ENCODE measurements around the gene GOLGA8M.
"Not testable (repeated sequence)": the region's sequence is repeated elsewhere in the genome, so short reads cannot be mapped to it uniquely, and the experiment has no call there.

GOLGA8M gene

GRCh38 chr15:28694006-28694751, 18.0 kb downstream of the GOLGA8M start:
- 96% methylated on average over 17 of the region's 26 CpGs for WGBS (ENCODE audit: insufficient coverage)

GRCh38 chr15:28693021-28693420, 19.2 kb downstream of the GOLGA8M start:
- DNase-seq; H3K9me3 ChIP-seq (ENCODE audit: control extremely low read depth in 1 of 5, control insufficient read depth in 4 of 5, insufficient read depth in 2 of 5, low read depth in 1 of 5, low read length in 4 of 5); H3K27ac ChIP-seq (ENCODE audit: insufficient read depth in 1 of 2, low read depth in 1 of 2, low read length in 2 of 2, poor library complexity in 1 of 2, severe bottlenecking in 2 of 2); H3K4me3 ChIP-seq (ENCODE audit: control insufficient read depth in 1 of 7, extremely low read depth in 1 of 7, insufficient read depth in 4 of 7, low read depth in 2 of 7, low read length in 6 of 7); H3K36me3 ChIP-seq (ENCODE audit: control insufficient read depth in 4 of 4, insufficient read depth in 4 of 4, low read length in 3 of 4); CTCF ChIA-PET; H3K4me1 ChIP-seq (ENCODE audit: control extremely low read depth in 1 of 4, control insufficient read depth in 4 of 4, insufficient read depth in 4 of 4, low read length in 3 of 4); H3K27me3 ChIP-seq (replicated peaks in 2 of 5; ENCODE audit: control insufficient read depth in 4 of 5, insufficient read depth in 5 of 5, low read length in 4 of 5); POLR2A ChIA-PET: not testable (repeated sequence)
- WGBS (ENCODE audit: insufficient coverage), result 100% methylated on average over 7 of the region's 14 CpGs

More at GRCh38 chr15:28694006-28694751, 18.0 kb downstream of the GOLGA8M start:
- H3K36me3 ChIP-seq (ENCODE audit: control insufficient read depth in 4 of 4, insufficient read depth in 4 of 4, low read length in 3 of 4); CTCF ChIA-PET; DNase-seq; H3K27ac ChIP-seq (ENCODE audit: insufficient read depth in 1 of 2, low read depth in 1 of 2, low read length in 2 of 2, poor library complexity in 1 of 2, severe bottlenecking in 2 of 2); H3K4me1 ChIP-seq (ENCODE audit: control extremely low read depth in 1 of 4, control insufficient read depth in 4 of 4, insufficient read depth in 4 of 4, low read length in 3 of 4); H3K27me3 ChIP-seq (replicated peaks in 2 of 5; ENCODE audit: control insufficient read depth in 4 of 5, insufficient read depth in 5 of 5, low read length in 4 of 5); H3K4me3 ChIP-seq (ENCODE audit: control insufficient read depth in 1 of 7, extremely low read depth in 1 of 7, insufficient read depth in 4 of 7, low read depth in 2 of 7, low read length in 6 of 7); POLR2A ChIA-PET; H3K9me3 ChIP-seq (ENCODE audit: control extremely low read depth in 1 of 5, control insufficient read depth in 4 of 5, insufficient read depth in 2 of 5, low read depth in 1 of 5, low read length in 4 of 5): not testable (repeated sequence)

- H3K27ac ChIP-seq (ENCODE audit: insufficient read depth in 1 of 2, low read depth in 1 of 2, low read length in 2 of 2, poor library complexity in 1 of 2, severe bottlenecking in 2 of 2); H3K9me3 ChIP-seq (ENCODE audit: control extremely low read depth in 1 of 5, control insufficient read depth in 4 of 5, insufficient read depth in 2 of 5, low read depth in 1 of 5, low read length in 4 of 5); POLR2A ChIA-PET; DNase-seq; H3K27me3 ChIP-seq (replicated peaks in 2 of 5; ENCODE audit: control insufficient read depth in 4 of 5, insufficient read depth in 5 of 5, low read length in 4 of 5); H3K4me3 ChIP-seq (ENCODE audit: control insufficient read depth in 1 of 7, extremely low read depth in 1 of 7, insufficient read depth in 4 of 7, low read depth in 2 of 7, low read length in 6 of 7); H3K36me3 ChIP-seq (ENCODE audit: control insufficient read depth in 4 of 4, insufficient read depth in 4 of 4, low read length in 3 of 4); CTCF ChIA-PET; H3K4me1 ChIP-seq (ENCODE audit: control extremely low read depth in 1 of 4, control insufficient read depth in 4 of 4, insufficient read depth in 4 of 4, low read length in 3 of 4): not testable (repeated sequence)
- no CpG with 5 or more reads among the region's 2 CpGs for WGBS (ENCODE audit: insufficient coverage)
Observed at GRCh38 chr15:28673533-28673932, 38.7 kb downstream of the GOLGA8M start.

- H3K4me3 ChIP-seq (ENCODE audit: control insufficient read depth in 1 of 7, extremely low read depth in 1 of 7, insufficient read depth in 4 of 7, low read depth in 2 of 7, low read length in 6 of 7); H3K9me3 ChIP-seq (ENCODE audit: control extremely low read depth in 1 of 5, control insufficient read depth in 4 of 5, insufficient read depth in 2 of 5, low read depth in 1 of 5, low read length in 4 of 5); H3K36me3 ChIP-seq (ENCODE audit: control insufficient read depth in 4 of 4, insufficient read depth in 4 of 4, low read length in 3 of 4); POLR2A ChIA-PET; CTCF ChIA-PET; DNase-seq; H3K27ac ChIP-seq (ENCODE audit: insufficient read depth in 1 of 2, low read depth in 1 of 2, low read length in 2 of 2, poor library complexity in 1 of 2, severe bottlenecking in 2 of 2); H3K27me3 ChIP-seq (replicated peaks in 2 of 5; ENCODE audit: control insufficient read depth in 4 of 5, insufficient read depth in 5 of 5, low read length in 4 of 5); H3K4me1 ChIP-seq (ENCODE audit: control extremely low read depth in 1 of 4, control insufficient read depth in 4 of 4, insufficient read depth in 4 of 4, low read length in 3 of 4): not testable (repeated sequence)
- WGBS (ENCODE audit: insufficient coverage), result no CpG with 5 or more reads among the region's 3 CpGs
Observed at GRCh38 chr15:28672122-28672521, 40.1 kb downstream of the GOLGA8M start.

GRCh38 chr15:28666402-28666801, 45.8 kb downstream of the GOLGA8M start:
- CTCF ChIA-PET; H3K27me3 ChIP-seq (replicated peaks in 2 of 5; ENCODE audit: control insufficient read depth in 4 of 5, insufficient read depth in 5 of 5, low read length in 4 of 5); H3K36me3 ChIP-seq (ENCODE audit: control insufficient read depth in 4 of 4, insufficient read depth in 4 of 4, low read length in 3 of 4); DNase-seq; H3K4me3 ChIP-seq (ENCODE audit: control insufficient read depth in 1 of 7, extremely low read depth in 1 of 7, insufficient read depth in 4 of 7, low read depth in 2 of 7, low read length in 6 of 7); H3K9me3 ChIP-seq (ENCODE audit: control extremely low read depth in 1 of 5, control insufficient read depth in 4 of 5, insufficient read depth in 2 of 5, low read depth in 1 of 5, low read length in 4 of 5); POLR2A ChIA-PET; H3K27ac ChIP-seq (ENCODE audit: insufficient read depth in 1 of 2, low read depth in 1 of 2, low read length in 2 of 2, poor library complexity in 1 of 2, severe bottlenecking in 2 of 2); H3K4me1 ChIP-seq (ENCODE audit: control extremely low read depth in 1 of 4, control insufficient read depth in 4 of 4, insufficient read depth in 4 of 4, low read length in 3 of 4): not testable (repeated sequence)
- WGBS (ENCODE audit: insufficient coverage), result no CpG with 5 or more reads among the region's 4 CpGs

- H3K9me3 ChIP-seq (ENCODE audit: control extremely low read depth in 1 of 5, control insufficient read depth in 4 of 5, insufficient read depth in 2 of 5, low read depth in 1 of 5, low read length in 4 of 5); H3K36me3 ChIP-seq (ENCODE audit: control insufficient read depth in 4 of 4, insufficient read depth in 4 of 4, low read length in 3 of 4); H3K27me3 ChIP-seq (replicated peaks in 2 of 5; ENCODE audit: control insufficient read depth in 4 of 5, insufficient read depth in 5 of 5, low read length in 4 of 5); H3K4me3 ChIP-seq (ENCODE audit: control insufficient read depth in 1 of 7, extremely low read depth in 1 of 7, insufficient read depth in 4 of 7, low read depth in 2 of 7, low read length in 6 of 7); H3K27ac ChIP-seq (ENCODE audit: insufficient read depth in 1 of 2, low read depth in 1 of 2, low read length in 2 of 2, poor library complexity in 1 of 2, severe bottlenecking in 2 of 2); CTCF ChIA-PET; H3K4me1 ChIP-seq (ENCODE audit: control extremely low read depth in 1 of 4, control insufficient read depth in 4 of 4, insufficient read depth in 4 of 4, low read length in 3 of 4); POLR2A ChIA-PET; DNase-seq: not testable (repeated sequence)
- WGBS (ENCODE audit: insufficient coverage), result 92% methylated on average over 2 of the region's 6 CpGs
Observed at GRCh38 chr15:28664575-28664974, 47.6 kb downstream of the GOLGA8M start.

- DNase-seq; H3K36me3 ChIP-seq (ENCODE audit: control insufficient read depth in 4 of 4, insufficient read depth in 4 of 4, low read length in 3 of 4); CTCF ChIA-PET; H3K4me1 ChIP-seq (ENCODE audit: control extremely low read depth in 1 of 4, control insufficient read depth in 4 of 4, insufficient read depth in 4 of 4, low read length in 3 of 4); H3K4me3 ChIP-seq (ENCODE audit: control insufficient read depth in 1 of 7, extremely low read depth in 1 of 7, insufficient read depth in 4 of 7, low read depth in 2 of 7, low read length in 6 of 7); H3K27me3 ChIP-seq (replicated peaks in 2 of 5; ENCODE audit: control insufficient read depth in 4 of 5, insufficient read depth in 5 of 5, low read length in 4 of 5); H3K9me3 ChIP-seq (ENCODE audit: control extremely low read depth in 1 of 5, control insufficient read depth in 4 of 5, insufficient read depth in 2 of 5, low read depth in 1 of 5, low read length in 4 of 5); POLR2A ChIA-PET; H3K27ac ChIP-seq (ENCODE audit: insufficient read depth in 1 of 2, low read depth in 1 of 2, low read length in 2 of 2, poor library complexity in 1 of 2, severe bottlenecking in 2 of 2): not testable (repeated sequence)
- no CpG with 5 or more reads among the region's 11 CpGs for WGBS (ENCODE audit: insufficient coverage)
Observed at GRCh38 chr15:28663717-28664116, 48.5 kb downstream of the GOLGA8M start.
